HS-27A (cell line): Measurements from ENCODE around the gene ASPHD1.
A peak's percentile ranks its signal among the peaks of the same experiment; 100 is the strongest.
"Not testable (repeated sequence)": the region's sequence is repeated elsewhere in the genome, so short reads cannot be mapped to it uniquely, and the experiment has no call there.

ENCODE experiments used
- DNase-seq: peaks from one replicate; pipeline ENCODE4 v3.0.0-alpha.2; 2012; ENCODE audit warnings: low read depth, missing footprints

ASPHD1 gene

GRCh38 chr16:29908719-29909220 is 8.5 kb downstream of the ASPHD1 start:
- DNase-seq, result no peak

GRCh38 chr16:29909391-29909790 is 9.1 kb downstream of the ASPHD1 start:
- DNase-seq, result no peak

GRCh38 chr16:29909851-29910250 is 9.6 kb downstream of the ASPHD1 start:
- DNase-seq, result not testable (repeated sequence)

GRCh38 chr16:29910819-29911675 is 10.8 kb downstream of the ASPHD1 start:
- no peak for DNase-seq

- no peak for DNase-seq
Observed at GRCh38 chr16:29911676-29912010, 11.4 kb downstream of the ASPHD1 start.

- DNase-seq, result no peak
Observed at GRCh38 chr16:29912087-29912486, 11.8 kb downstream of the ASPHD1 start.

GRCh38 chr16:29913514-29913913 is 13.2 kb downstream of the ASPHD1 start:
- no peak for DNase-seq

GRCh38 chr16:29915590-29916247 is 15.4 kb downstream of the ASPHD1 start:
- no peak for DNase-seq

- no peak for DNase-seq
Observed at GRCh38 chr16:29916979-29917378, 16.7 kb downstream of the ASPHD1 start.

GRCh38 chr16:29920288-29921033 is 20.2 kb downstream of the ASPHD1 start:
- DNase-seq, result no peak

GRCh38 chr16:29921034-29921385 is 20.7 kb downstream of the ASPHD1 start:
- DNase-seq, result no peak

- no peak for DNase-seq
Observed at GRCh38 chr16:29922326-29922725, 22.0 kb downstream of the ASPHD1 start.

GRCh38 chr16:29922986-29923501 is 22.8 kb downstream of the ASPHD1 start:
- no peak for DNase-seq

- no peak for DNase-seq
Observed at GRCh38 chr16:29925105-29925756, 24.9 kb downstream of the ASPHD1 start.

GRCh38 chr16:29925781-29926710 is 25.8 kb downstream of the ASPHD1 start, which contains the start of gene KCTD13:
KCTD13 (minus strand) TSS chr16:29926226; CDS start chr16:29926033, 193 bp downstream.
- peak; percentile 63 for DNase-seq

GRCh38 chr16:29926711-29927052 is 26.4 kb downstream of the ASPHD1 start:
- no peak for DNase-seq

- no peak for DNase-seq
Observed at GRCh38 chr16:29927070-29927905, 27.0 kb downstream of the ASPHD1 start.

- DNase-seq, result not testable (repeated sequence)
Observed at GRCh38 chr16:29931750-29932149, 31.5 kb downstream of the ASPHD1 start.

- no peak for DNase-seq
Observed at GRCh38 chr16:29940656-29941055, 40.4 kb downstream of the ASPHD1 start.
